HEK293 (cell line): ENCODE results near the gene IFIT2.

Experiments
- CTCF ChIA-PET: fragments of 350-600 bp; formaldehyde crosslinking; extraction: SDS; loops from one replicate; lab custom pipeline; 2021; ENCODE audit warnings: antibody characterized with exemption; lab: Yijun Ruan, JAX
- POLR2A ChIA-PET: fragments of 300-600 bp; formaldehyde crosslinking; extraction: SDS; loops from one replicate; lab custom pipeline; 2020; ENCODE audit warnings: antibody characterized with exemption, inconsistent platforms; lab: Yijun Ruan, JAX
- H3K27ac ChIP-seq: fragments of 200-500 bp; sonication (Bioruptor generic); 2 replicates; pipeline ENCODE4 v1.5.1; 2014; ENCODE audit warnings: low read depth, low read length, control low read depth, inconsistent platforms; ENCODE audit errors: extremely low read depth
- H3K36me3 ChIP-seq, 2 experiments: fragments of 200-500 bp in 1 of 2; sonication (Bioruptor generic) in 1 of 2; 1 replicate in 1 of 2; 2 replicates in 1 of 2; pipeline ENCODE4 v1.5.1; 2014 to 2017; ENCODE audit warnings: inconsistent platforms in 2 of 2, low read length in 2 of 2; ENCODE audit not compliant: control insufficient read depth in 2 of 2, insufficient read depth in 1 of 2
- H3K4me1 ChIP-seq: fragments of 200-500 bp; sonication (Bioruptor generic); 2 replicates; pipeline ENCODE4 v1.5.1; 2014; ENCODE audit warnings: mild to moderate bottlenecking, low read length, inconsistent platforms; ENCODE audit not compliant: control insufficient read depth, insufficient read depth
- H3K4me3 ChIP-seq: 2 replicates; pipeline ENCODE4 v1.5.1; 2011; ENCODE audit warnings: low read depth, mild to moderate bottlenecking, control low read depth, low read length, moderate library complexity
- H3K9me3 ChIP-seq: fragments of 200-500 bp; sonication (Bioruptor generic); 2 replicates; pipeline ENCODE4 v1.5.1; 2014; ENCODE audit warnings: low read depth, low read length, inconsistent platforms; ENCODE audit not compliant: control insufficient read depth, insufficient read depth
- BCL6B ChIP-seq: fragments of 450-650 bp; formaldehyde crosslinking; IDR thresholded peaks from 2 replicates; pipeline ENCODE4 v1.5.1; 2017; ENCODE audit warnings: missing biosample characterization, missing genetic modification characterization
- OVOL3 ChIP-seq: fragments of 450-650 bp; formaldehyde crosslinking; IDR thresholded peaks from 2 replicates; pipeline ENCODE4 v1.5.1; 2016; ENCODE audit warnings: missing biosample characterization, missing genetic modification characterization
- PRDM10 ChIP-seq: fragments of 450-650 bp; formaldehyde crosslinking; IDR thresholded peaks from 2 replicates; pipeline ENCODE4 v1.5.1; 2016; ENCODE audit warnings: missing biosample characterization, missing genetic modification characterization
- REST ChIP-seq: fragments of 450-650 bp; formaldehyde crosslinking; IDR thresholded peaks from 2 replicates; pipeline ENCODE4 v1.5.1; 2016; ENCODE audit warnings: missing biosample characterization, missing genetic modification characterization
- YY1 ChIP-seq: fragments of 450-650 bp; formaldehyde crosslinking; IDR thresholded peaks from 2 replicates; pipeline ENCODE4 v1.5.1; 2018; ENCODE audit warnings: missing biosample characterization, missing genetic modification characterization
- ZBTB44 ChIP-seq: fragments of 450-650 bp; IDR thresholded peaks from 2 replicates; pipeline ENCODE4 v1.5.1; 2018; ENCODE audit warnings: missing biosample characterization, mild to moderate bottlenecking, missing genetic modification characterization
- ZBTB6 ChIP-seq: fragments of 450-650 bp; formaldehyde crosslinking; IDR thresholded peaks from 2 replicates; pipeline ENCODE4 v1.5.1; 2017; ENCODE audit warnings: missing biosample characterization, missing genetic modification characterization
- ZBTB7A ChIP-seq: fragments of 450-650 bp; formaldehyde crosslinking; IDR thresholded peaks from 2 replicates; pipeline ENCODE4 v1.5.1; 2016; ENCODE audit warnings: low read depth, missing biosample characterization, missing genetic modification characterization
- ZNF202 ChIP-seq: fragments of 450-650 bp; formaldehyde crosslinking; IDR thresholded peaks from 2 replicates; pipeline ENCODE4 v1.5.1; 2016; ENCODE audit warnings: missing biosample characterization, missing genetic modification characterization, borderline replicate concordance
- ZNF362 ChIP-seq: fragments of 450-650 bp; formaldehyde crosslinking; IDR thresholded peaks from 2 replicates; pipeline ENCODE4 v1.5.1; 2016; ENCODE audit warnings: missing biosample characterization, missing genetic modification characterization
- ZNF514 ChIP-seq: fragments of 450-650 bp; formaldehyde crosslinking; IDR thresholded peaks from 2 replicates; pipeline ENCODE4 v1.5.1; 2016; ENCODE audit warnings: missing biosample characterization, missing genetic modification characterization
- ZNF518A ChIP-seq: fragments of 450-650 bp; formaldehyde crosslinking; conservative IDR thresholded peaks from 2 replicates; pipeline ENCODE4 v1.5.1; 2016; ENCODE audit warnings: low read depth, missing biosample characterization, missing genetic modification characterization
- ZNF555 ChIP-seq: fragments of 450-650 bp; formaldehyde crosslinking; conservative IDR thresholded peaks from 2 replicates; pipeline ENCODE4 v1.5.1; 2017; ENCODE audit warnings: missing biosample characterization, mild to moderate bottlenecking, missing genetic modification characterization, inconsistent platforms
- ZNF776 ChIP-seq: fragments of 450-650 bp; formaldehyde crosslinking; IDR thresholded peaks from 2 replicates; pipeline ENCODE4 v1.5.0; 2017; ENCODE audit warnings: missing biosample characterization, missing genetic modification characterization, borderline replicate concordance

IFIT2 gene

GRCh38 chr10:89262086-89263051 lies 39.5 kb upstream of the IFIT2 start:
- Histone ChIP-seq H3K4me3 (no peak overlapping the region), H3K27ac (no peak overlapping the region)
- TF ChIP-seq REST = no peak
- TF ChIP-seq PRDM10 = no peak
- TF ChIP-seq ZNF776 = no peak
- no peak for TF ChIP-seq BCL6B (tag by site-specific recombination)
- no peak for TF ChIP-seq ZBTB6 (tag by site-specific recombination)
- TF ChIP-seq, all 188 proteins: peak for 0
- no peaks in the 10 kb centered on the region; the same call in 1 of the 2 replicates for H3K4me1 ChIP-seq
- H3K9me3 ChIP-seq = no peaks in the 10 kb centered on the region
- ChIA-PET CTCF (interaction anchor here (0.6 to 0.9 kb wide), 5 partner anchors 8 to 1444 kb away, joined by 3 to 5 read pairs (median 3); partner anchors contain the start of gene ATAD1), POLR2A (interaction anchor here (0.6 kb wide), 1 partner anchor 10 kb away, joined by 3 read pairs; no protein-coding TSS in a partner anchor)
- H3K36me3 ChIP-seq = no peaks in the 10 kb centered on the region

GRCh38 chr10:89263091-89263490 lies 38.8 kb upstream of the IFIT2 start:
- ChIA-PET POLR2A (no interaction called here), CTCF (no interaction called here)
- no peaks in the 10 kb centered on the region for H3K36me3 ChIP-seq
- no peak overlapping the region for H3K4me3 ChIP-seq
- no peaks in the 10 kb centered on the region for H3K9me3 ChIP-seq
- H3K4me1 ChIP-seq = no peaks in the 10 kb centered on the region; the same call in 1 of the 2 replicates
- no peak overlapping the region for H3K27ac ChIP-seq
- TF ChIP-seq ZBTB44 (tag by site-specific recombination) (no peak), ZBTB7A (tag by site-specific recombination) (no peak), ZNF362 (tag by site-specific recombination) (no peak), ZNF202 (no peak), OVOL3 (tag by site-specific recombination) (no peak), ZNF555 (tag by site-specific recombination) (no peak), ZNF518A (tag by site-specific recombination) (no peak), ZNF514 (tag by site-specific recombination) (no peak), YY1 (tag by site-specific recombination) (no peak)
